Measurements from ENCODE around the gene JARID2. TPM values are rescaled to one million over a fixed set of nuclear protein-coding genes. Genes with fewer than 3 reads are reported as not detected.

Gene JARID2
- total RNA-seq, 1 experiment from 2014 or later: 180 TPM

DNA sequence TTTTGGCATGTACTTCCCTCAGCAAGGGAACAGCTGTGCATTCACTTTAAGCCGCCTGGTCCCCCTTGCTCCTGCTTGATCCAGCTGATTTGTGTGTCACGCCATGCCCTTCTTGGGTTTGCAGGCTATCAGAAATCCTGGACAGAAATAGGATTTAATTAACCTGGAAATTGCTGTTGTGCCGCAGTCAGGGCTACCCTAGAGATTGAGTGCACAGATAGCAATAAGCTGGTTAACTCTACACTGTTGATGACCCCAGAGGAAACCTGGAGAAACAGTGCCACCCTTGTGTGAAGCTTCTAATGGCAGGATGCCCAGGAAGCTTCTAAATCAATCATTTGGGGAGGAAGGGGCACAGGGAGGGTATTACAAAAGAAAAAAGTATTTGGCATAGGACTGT lies 199.0 kb downstream of the JARID2 start (continued):
- TF ChIP-seq, protein P1, sequence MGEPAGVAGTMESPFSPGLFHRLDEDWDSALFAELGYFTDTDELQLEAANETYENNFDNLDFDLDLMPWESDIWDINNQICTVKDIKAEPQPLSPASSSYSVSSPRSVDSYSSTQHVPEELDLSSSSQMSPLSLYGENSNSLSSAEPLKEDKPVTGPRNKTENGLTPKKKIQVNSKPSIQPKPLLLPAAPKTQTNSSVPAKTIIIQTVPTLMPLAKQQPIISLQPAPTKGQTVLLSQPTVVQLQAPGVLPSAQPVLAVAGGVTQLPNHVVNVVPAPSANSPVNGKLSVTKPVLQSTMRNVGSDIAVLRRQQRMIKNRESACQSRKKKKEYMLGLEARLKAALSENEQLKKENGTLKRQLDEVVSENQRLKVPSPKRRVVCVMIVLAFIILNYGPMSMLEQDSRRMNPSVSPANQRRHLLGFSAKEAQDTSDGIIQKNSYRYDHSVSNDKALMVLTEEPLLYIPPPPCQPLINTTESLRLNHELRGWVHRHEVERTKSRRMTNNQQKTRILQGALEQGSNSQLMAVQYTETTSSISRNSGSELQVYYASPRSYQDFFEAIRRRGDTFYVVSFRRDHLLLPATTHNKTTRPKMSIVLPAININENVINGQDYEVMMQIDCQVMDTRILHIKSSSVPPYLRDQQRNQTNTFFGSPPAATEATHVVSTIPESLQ (CRISPR knock-in tag; IDR thresholded peaks at IDR 0.05): no peak

DNA sequence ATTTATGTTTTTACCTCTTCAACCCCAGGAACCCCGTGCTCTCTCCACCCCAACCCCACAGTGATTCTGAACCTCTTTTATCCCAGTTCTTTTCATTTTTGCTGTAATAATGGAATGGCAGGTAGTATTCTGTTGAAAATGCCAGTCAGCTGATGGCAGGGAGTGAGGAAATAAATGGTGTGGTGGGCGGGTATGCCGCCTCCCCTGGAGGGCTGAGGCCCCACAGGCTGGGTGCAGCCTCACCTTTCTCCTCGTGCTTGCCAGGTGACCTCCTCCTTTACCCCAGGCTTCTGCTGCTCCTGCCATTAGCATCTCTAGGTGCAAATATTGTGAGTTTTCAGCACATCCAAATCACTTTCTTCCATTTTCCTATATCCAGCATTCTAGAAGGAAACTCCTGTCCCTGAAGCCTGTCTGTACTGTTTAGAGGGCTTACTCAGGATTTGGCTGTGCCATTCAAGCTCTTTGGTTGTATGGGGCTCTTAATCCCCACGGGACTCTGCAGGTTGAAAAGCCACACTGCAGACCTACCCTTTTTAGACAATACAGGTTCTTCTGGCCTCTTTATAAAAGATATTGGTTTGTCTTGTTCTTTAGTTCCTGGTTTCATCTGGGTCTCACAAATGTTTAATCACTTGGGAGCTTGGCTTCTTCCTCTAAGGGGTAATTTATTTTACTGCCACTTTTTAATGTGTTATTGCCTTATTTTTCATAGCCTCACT lies 201.8 kb downstream of the JARID2 start:
- Mint-ChIP-seq H3K27ac (no peak overlapping the region), H3K27me3 (ENCODE audit: low read depth) (no peaks in the 10 kb centered on the region), H3K4me3 (no peak overlapping the region), H3K36me3 (peaks cover 18% of the 10 kb centered on the region), H3K9me3 (no peaks in the 10 kb centered on the region), H3K4me1 (peaks cover 85% of the 10 kb centered on the region)
- 0 out of 2 replicates have a peak, but pooled peaks have one; percentile 6 for ATAC-seq
- ChIA-PET POLR2A (no interaction called here), CTCF (no interaction called here)
- DNase-seq (ENCODE audit: low spot score): no peak
- TF ChIP-seq, protein P2, sequence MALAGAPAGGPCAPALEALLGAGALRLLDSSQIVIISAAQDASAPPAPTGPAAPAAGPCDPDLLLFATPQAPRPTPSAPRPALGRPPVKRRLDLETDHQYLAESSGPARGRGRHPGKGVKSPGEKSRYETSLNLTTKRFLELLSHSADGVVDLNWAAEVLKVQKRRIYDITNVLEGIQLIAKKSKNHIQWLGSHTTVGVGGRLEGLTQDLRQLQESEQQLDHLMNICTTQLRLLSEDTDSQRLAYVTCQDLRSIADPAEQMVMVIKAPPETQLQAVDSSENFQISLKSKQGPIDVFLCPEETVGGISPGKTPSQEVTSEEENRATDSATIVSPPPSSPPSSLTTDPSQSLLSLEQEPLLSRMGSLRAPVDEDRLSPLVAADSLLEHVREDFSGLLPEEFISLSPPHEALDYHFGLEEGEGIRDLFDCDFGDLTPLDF (CRISPR knock-in tag; IDR thresholded peaks at IDR 0.05): no peak

DNA sequence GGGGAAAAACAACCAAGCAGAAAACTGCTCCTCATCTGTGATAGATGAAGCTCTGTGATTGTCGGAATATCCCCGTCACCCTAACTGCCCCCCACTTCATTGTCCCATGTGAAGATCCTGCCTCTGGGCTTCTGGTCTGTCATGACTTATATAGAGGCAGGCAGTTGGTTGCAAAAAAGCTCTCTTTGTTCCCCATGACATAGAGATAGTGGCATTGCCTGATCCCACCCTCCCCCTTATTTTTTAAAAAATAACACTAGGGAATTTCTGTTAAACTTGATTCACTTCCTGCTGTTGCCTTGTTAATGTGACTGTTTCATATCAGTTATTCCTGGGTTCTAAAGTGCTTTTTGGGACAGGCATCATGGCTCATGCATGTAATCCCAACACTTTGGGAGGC lies 203.1 kb downstream of the JARID2 start:
- H3K9me3 Mint-ChIP-seq: no peaks in the 10 kb centered on the region
- ATAC-seq (no peak), DNase-seq (ENCODE audit: low spot score) (no peak)
- POLR2A ChIA-PET: no interaction called here
- no peaks in the 10 kb centered on the region for H3K27me3 Mint-ChIP-seq (ENCODE audit: low read depth)
- TF ChIP-seq, protein P3, sequence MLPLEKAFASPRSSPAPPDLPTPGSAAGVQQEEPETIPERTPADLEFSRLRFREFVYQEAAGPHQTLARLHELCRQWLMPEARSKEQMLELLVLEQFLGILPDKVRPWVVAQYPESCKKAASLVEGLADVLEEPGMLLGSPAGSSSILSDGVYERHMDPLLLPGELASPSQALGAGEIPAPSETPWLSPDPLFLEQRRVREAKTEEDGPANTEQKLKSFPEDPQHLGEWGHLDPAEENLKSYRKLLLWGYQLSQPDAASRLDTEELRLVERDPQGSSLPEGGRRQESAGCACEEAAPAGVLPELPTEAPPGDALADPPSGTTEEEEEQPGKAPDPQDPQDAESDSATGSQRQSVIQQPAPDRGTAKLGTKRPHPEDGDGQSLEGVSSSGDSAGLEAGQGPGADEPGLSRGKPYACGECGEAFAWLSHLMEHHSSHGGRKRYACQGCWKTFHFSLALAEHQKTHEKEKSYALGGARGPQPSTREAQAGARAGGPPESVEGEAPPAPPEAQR (CRISPR knock-in tag; IDR thresholded peaks at IDR 0.05): no peak
- TF ChIP-seq NFATC4 (CRISPR knock-in tag; IDR thresholded peaks at IDR 0.05) (no peak), TEAD4 (CRISPR knock-in tag; IDR thresholded peaks at IDR 0.05) (no peak), OVOL2 (CRISPR knock-in tag; IDR thresholded peaks at IDR 0.05; ENCODE audit: borderline replicate concordance) (no peak), TCF7 (CRISPR knock-in tag; IDR thresholded peaks at IDR 0.05; ENCODE audit: low read depth) (no peak), FOXJ3 (CRISPR knock-in tag; IDR thresholded peaks at IDR 0.05; ENCODE audit: borderline replicate concordance) (no peak), RELA (CRISPR knock-in tag; IDR thresholded peaks at IDR 0.05; ENCODE audit: borderline replicate concordance) (no peak), EMX1 (CRISPR knock-in tag; IDR thresholded peaks at IDR 0.05) (no peak)
- TF ChIP-seq, protein P2 (CRISPR knock-in tag; IDR thresholded peaks at IDR 0.05): no peak
- TF ChIP-seq, protein P4, sequence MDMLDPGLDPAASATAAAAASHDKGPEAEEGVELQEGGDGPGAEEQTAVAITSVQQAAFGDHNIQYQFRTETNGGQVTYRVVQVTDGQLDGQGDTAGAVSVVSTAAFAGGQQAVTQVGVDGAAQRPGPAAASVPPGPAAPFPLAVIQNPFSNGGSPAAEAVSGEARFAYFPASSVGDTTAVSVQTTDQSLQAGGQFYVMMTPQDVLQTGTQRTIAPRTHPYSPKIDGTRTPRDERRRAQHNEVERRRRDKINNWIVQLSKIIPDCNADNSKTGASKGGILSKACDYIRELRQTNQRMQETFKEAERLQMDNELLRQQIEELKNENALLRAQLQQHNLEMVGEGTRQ (CRISPR knock-in tag; IDR thresholded peaks at IDR 0.05): no peak
- TF ChIP-seq, protein P5, sequence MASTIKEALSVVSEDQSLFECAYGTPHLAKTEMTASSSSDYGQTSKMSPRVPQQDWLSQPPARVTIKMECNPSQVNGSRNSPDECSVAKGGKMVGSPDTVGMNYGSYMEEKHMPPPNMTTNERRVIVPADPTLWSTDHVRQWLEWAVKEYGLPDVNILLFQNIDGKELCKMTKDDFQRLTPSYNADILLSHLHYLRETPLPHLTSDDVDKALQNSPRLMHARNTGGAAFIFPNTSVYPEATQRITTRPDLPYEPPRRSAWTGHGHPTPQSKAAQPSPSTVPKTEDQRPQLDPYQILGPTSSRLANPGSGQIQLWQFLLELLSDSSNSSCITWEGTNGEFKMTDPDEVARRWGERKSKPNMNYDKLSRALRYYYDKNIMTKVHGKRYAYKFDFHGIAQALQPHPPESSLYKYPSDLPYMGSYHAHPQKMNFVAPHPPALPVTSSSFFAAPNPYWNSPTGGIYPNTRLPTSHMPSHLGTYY (CRISPR knock-in tag; IDR thresholded peaks at IDR 0.05): no peak
- CTCF ChIA-PET: interaction anchor here (0.9 kb wide), 2 partner anchors 12 to 14 kb away, joined by 3 to 4 read pairs; no protein-coding TSS in a partner anchor
- peaks cover 81% of the 10 kb centered on the region for H3K4me1 Mint-ChIP-seq
- no peak overlapping the region for H3K4me3 Mint-ChIP-seq
- H3K27ac Mint-ChIP-seq: no peak overlapping the region
- H3K36me3 Mint-ChIP-seq: peaks cover 29% of the 10 kb centered on the region

Data from WTC11 (cell line).